Esophagus squamous epithelium (tissue), 5 donors: ENCODE results near the gene SCN2B. TPM values are rescaled to one million over a fixed set of nuclear protein-coding genes. Genes with fewer than 3 reads are reported as not detected.
A peak's percentile ranks its signal among the peaks of the same experiment; 100 is the strongest.

Experiments
- DNase-seq: peaks from one replicate; lab custom pipeline; 2025; lab: John Stamatoyannopoulos, UW
- H3K27ac ChIP-seq, 4 donors: fragments of 200-600 bp; sonication (generic); one replicate each; pipeline ENCODE4 v1.5.1; 2016 to 2019; ENCODE audit warnings: mild to moderate bottlenecking in 1 of 4
- H3K27me3 ChIP-seq, 4 donors: fragments of 200-600 bp; sonication (generic); 1 replicate in 3 of 4; 2 replicates in 1 of 4; pipeline versions ENCODE4 v1.5.1 to v1.6.0; 2017 to 2021; ENCODE audit warnings: antibody characterized with exemption in 1 of 4
- H3K36me3 ChIP-seq, 3 donors: fragments of 200-600 bp; sonication (generic); one replicate each; pipeline ENCODE4 v1.5.1; 2016 to 2019
- H3K4me1 ChIP-seq, 3 donors: fragments of 200-600 bp; sonication (generic); one replicate each; pipeline ENCODE4 v1.5.1; 2017 to 2019
- H3K4me3 ChIP-seq, 4 donors: fragments of 200-600 bp; sonication (generic); 1 replicate in 3 of 4; 2 replicates in 1 of 4; pipeline ENCODE4 v1.5.1; 2016 to 2019; ENCODE audit warnings: mild to moderate bottlenecking in 2 of 4, moderate library complexity in 1 of 4
- H3K9me3 ChIP-seq, 3 donors: fragments of 200-600 bp; sonication (generic); one replicate each; pipeline ENCODE4 v1.5.1; 2016 to 2019
- POLR2A ChIP-seq, 4 donors: fragments of 450-650 bp; IDR thresholded peaks; one replicate each; pipeline ENCODE4 v1.6.1; 2017; ENCODE audit warnings: antibody characterized with exemption in 4 of 4, mild to moderate bottlenecking in 4 of 4, moderate library complexity in 3 of 4
- WGBS, 2 donors: methylation state at CpG; one replicate each; pipeline ENCODE4 v1.1.5; 2018; 5-methylcytosine and 5-hydroxymethylcytosine counted together
- intact Hi-C: fragments of 100-400 bp; cut with DNase I; formaldehyde crosslinking; loops from one replicate; pipeline ENCODE4 v1.15.0; 2022
- total RNA-seq, 4 donors: library from RNA; depleted of rRNA; stranded (reverse); fragments of >200 nt; gene quantifications; one replicate each; pipeline ENCODE4 v1.1.0, GENCODE V29; 2016
- TF ChIP-seq, protein P1 (sequence below), 6 experiments: fragments of 450-650 bp in 4 of 6; fragments of 200-600 bp in 2 of 6; sonication (generic) in 2 of 6; IDR thresholded peaks; one replicate each; pipeline ENCODE4 v1.5.1; 2016 to 2019; ENCODE audit warnings: antibody characterized with exemption in 6 of 6, mild to moderate bottlenecking in 4 of 6, moderate library complexity in 4 of 6
- donor health status: DM: yes; HTN: yes; CAD: no.

SCN2B gene
- total RNA-seq, 4 donors from 2014 or later = 0.38 to 1.1 TPM; not detected in 2

DNA sequence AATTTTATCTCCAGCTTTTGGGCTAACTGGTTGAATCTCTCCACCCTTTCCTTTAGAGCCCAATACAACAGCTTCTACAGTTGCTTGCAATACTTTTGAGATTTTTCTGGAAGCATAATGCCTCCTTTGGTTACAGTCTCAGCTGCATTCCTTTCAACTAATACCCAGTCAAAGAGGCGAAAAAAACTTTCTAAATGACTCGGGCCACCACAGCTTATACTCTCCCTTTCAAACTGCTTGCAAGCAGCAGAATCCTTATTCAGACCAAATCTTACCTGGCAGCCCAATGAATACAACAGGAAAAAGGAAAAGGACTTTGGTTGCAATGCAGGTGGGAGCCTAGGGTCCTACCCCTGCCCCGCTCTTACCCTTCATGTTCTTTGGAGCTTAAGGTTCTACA lies 32.6 kb upstream of the SCN2B start:
- Histone ChIP-seq H3K27ac (no peak overlapping the region), H3K9me3 (no peaks in the 10 kb centered on the region), H3K4me3 (no peak overlapping the region), H3K27me3 (peaks cover 0 to 17% (median 0%) of the 10 kb centered on the region in 4 donors), H3K36me3 (no peaks in the 10 kb centered on the region), H3K4me1 (peaks cover 0 to 12% (median 7%) of the 10 kb centered on the region in 3 donors)
- no peak for DNase-seq
- WGBS, 2 donors = 72 to 86% methylated on average over 3 of the region's 3 CpGs
- intact Hi-C loops = no loop called here
- no peak for TF ChIP-seq POLR2A (IDR thresholded peaks at IDR 0.05)
- TF ChIP-seq, protein P1, sequence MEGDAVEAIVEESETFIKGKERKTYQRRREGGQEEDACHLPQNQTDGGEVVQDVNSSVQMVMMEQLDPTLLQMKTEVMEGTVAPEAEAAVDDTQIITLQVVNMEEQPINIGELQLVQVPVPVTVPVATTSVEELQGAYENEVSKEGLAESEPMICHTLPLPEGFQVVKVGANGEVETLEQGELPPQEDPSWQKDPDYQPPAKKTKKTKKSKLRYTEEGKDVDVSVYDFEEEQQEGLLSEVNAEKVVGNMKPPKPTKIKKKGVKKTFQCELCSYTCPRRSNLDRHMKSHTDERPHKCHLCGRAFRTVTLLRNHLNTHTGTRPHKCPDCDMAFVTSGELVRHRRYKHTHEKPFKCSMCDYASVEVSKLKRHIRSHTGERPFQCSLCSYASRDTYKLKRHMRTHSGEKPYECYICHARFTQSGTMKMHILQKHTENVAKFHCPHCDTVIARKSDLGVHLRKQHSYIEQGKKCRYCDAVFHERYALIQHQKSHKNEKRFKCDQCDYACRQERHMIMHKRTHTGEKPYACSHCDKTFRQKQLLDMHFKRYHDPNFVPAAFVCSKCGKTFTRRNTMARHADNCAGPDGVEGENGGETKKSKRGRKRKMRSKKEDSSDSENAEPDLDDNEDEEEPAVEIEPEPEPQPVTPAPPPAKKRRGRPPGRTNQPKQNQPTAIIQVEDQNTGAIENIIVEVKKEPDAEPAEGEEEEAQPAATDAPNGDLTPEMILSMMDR (IDR thresholded peaks at IDR 0.05) = no peak

DNA sequence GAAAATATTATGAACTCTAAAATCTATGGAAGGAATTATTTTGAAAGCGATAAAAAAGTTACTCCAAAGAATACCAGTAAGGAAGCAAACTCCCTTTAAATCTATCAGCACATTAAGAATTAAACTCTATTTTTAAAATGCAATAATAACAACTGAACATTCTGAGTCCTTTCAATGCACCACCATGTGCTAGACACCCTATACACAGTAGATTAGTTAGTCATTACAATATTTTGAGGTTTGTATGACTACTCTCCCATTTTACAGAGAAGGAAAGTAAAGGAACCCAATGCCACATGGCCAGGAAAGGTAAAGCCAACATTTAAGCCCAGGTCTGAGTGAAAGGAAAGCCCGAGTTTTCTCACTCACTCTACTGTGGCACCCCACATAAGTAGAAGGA lies 30.6 kb upstream of the SCN2B start:
- peak overlapping the region in 1 of 4 donors; percentile 18 for H3K27ac ChIP-seq
- intact Hi-C loops = no loop called here
- no peak overlapping the region for H3K4me3 ChIP-seq
- DNase-seq = no peak
- H3K9me3 ChIP-seq = no peaks in the 10 kb centered on the region
- peaks cover 0 to 11% (median 0%) of the 10 kb centered on the region in 4 donors for H3K27me3 ChIP-seq
- no peaks in the 10 kb centered on the region for H3K36me3 ChIP-seq
- WGBS, 2 donors = 84 to 86% methylated on average over 2 of the region's 2 CpGs
- TF ChIP-seq, protein P1 (IDR thresholded peaks at IDR 0.05) = no peak
- TF ChIP-seq POLR2A (IDR thresholded peaks at IDR 0.05) = no peak
- H3K4me1 ChIP-seq = peaks cover 0 to 12% (median 7%) of the 10 kb centered on the region in 3 donors

DNA sequence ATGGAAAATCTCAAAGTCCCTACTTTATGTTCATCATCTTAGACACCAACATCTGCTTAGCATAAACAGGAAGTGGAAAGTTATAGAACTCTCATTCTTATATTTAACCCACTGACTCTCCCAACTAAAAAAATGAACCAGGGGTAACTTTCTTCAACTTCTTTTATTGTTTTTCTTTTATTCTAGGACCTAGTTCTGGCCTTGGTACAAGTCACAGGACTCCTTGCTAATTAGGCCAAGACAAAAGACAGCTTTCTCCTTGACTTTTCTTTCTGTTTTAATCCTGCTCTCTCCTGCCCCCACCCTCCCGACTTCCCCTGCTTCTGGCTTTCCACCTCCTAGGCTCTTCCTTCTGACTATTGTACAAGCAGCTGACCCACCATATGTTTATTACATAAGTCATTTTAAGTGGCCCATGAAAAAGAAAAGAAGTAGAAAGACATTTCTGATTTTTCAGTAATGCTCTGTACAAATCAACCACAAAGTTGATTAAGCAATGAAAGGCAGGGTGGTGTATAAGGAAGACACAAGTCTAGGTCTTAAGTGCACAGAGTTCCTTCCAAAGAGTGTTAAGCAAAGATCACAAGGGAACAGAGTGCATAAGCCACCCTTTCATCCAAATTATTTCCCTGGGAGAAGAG lies 30.1 kb upstream of the SCN2B start:
- Histone ChIP-seq H3K4me1 (peaks cover 0 to 12% (median 7%) of the 10 kb centered on the region in 3 donors), H3K9me3 (no peaks in the 10 kb centered on the region), H3K27me3 (peaks cover 0 to 11% (median 0%) of the 10 kb centered on the region in 4 donors), H3K36me3 (no peaks in the 10 kb centered on the region), H3K27ac (peak overlapping the region in 1 of 4 donors; percentile 18), H3K4me3 (no peak overlapping the region)
- no peak for DNase-seq
- no peak for TF ChIP-seq POLR2A (IDR thresholded peaks at IDR 0.05)
- TF ChIP-seq, protein P1 (IDR thresholded peaks at IDR 0.05) = no peak
- WGBS, 2 donors = 20 to 32% methylated on average over 1 of the region's 1 CpG
- intact Hi-C loops = no loop called here

DNA sequence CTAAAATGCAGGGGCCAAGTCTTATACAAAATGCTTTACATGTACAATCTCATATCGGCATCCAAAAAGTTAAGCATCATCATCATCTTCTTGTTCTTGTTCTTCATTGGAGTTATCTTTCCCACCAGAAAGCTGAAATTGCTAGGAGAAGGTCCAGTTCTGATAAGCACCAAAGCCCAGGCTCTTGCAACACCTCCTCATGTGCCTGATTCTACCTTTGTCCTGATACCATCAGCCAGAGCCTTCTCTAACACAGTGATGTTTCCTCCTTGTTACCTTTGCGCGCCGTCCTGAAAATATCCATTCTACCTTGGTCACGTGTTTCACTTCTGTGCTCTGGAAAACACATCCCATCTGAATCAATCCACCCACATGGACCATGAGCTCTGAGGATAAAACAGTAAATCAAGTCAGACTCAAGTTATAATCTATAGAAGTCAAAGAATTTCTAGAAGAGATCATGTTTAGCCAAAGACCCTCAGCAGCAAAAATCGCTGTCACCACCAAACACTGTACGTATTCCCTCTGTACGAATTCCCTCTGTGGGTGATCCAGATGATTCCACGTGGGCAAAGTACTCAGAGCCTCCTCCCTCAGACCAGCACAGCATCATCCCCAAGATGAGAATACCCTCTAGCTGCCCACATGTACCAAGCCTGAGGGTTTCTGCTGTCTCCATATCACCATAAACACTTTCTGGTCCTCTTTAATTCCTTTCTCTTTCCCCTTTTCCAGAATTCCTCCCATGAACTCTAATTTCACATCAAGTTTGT lies 29.4 kb upstream of the SCN2B start:
- H3K27ac ChIP-seq = peak overlapping the region in 2 of 4 donors; percentile 18 to 55
- WGBS, 2 donors = 87 to 91% methylated on average over 7 to 9 of the region's 9 CpGs
- H3K36me3 ChIP-seq = no peaks in the 10 kb centered on the region
- no peaks in the 10 kb centered on the region for H3K9me3 ChIP-seq
- DNase-seq = no peak
- H3K4me3 ChIP-seq = no peak overlapping the region
- peaks cover 0 to 12% (median 7%) of the 10 kb centered on the region in 3 donors for H3K4me1 ChIP-seq
- TF ChIP-seq, protein P1 (IDR thresholded peaks at IDR 0.05) = no peak
- TF ChIP-seq POLR2A (IDR thresholded peaks at IDR 0.05) = no peak
- intact Hi-C loops = no loop called here
- H3K27me3 ChIP-seq = peaks cover 0 to 11% (median 0%) of the 10 kb centered on the region in 4 donors
